ENCODE measurements around the gene B3GALNT1. TPM values are rescaled to one million over a fixed set of nuclear protein-coding genes. Genes with fewer than 3 reads are reported as not detected.

The B3GALNT1 gene
- total RNA-seq, 4 donors from 2014 or later, result 3.0 to 8.0 (median 6.4) TPM

DNA sequence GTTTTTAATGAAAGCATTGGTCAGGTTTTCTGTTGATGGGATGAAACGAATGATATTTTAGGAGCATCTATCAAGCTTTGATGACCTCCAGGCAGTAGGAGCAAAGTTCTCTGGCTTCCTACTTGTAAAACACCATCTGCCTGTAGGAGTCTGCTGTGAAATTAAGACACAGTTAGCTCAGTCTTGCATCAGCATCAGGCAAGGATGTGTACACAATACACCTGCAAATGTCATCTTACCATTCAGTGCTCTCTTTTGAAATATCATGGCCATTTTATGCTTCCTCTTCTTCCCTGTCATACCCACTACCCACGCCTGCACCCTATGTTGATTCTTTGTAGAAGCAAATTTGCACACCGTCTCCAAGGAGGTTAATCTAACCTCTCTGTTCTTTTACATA is 38.2 kb downstream of the B3GALNT1 start:
- no peak overlapping the region for H3K27ac ChIP-seq
- intact Hi-C loops (cut with DNase I), result no loop called here
- WGBS, 2 donors, result 74 to 88% methylated on average over 3 of the region's 3 CpGs

DNA sequence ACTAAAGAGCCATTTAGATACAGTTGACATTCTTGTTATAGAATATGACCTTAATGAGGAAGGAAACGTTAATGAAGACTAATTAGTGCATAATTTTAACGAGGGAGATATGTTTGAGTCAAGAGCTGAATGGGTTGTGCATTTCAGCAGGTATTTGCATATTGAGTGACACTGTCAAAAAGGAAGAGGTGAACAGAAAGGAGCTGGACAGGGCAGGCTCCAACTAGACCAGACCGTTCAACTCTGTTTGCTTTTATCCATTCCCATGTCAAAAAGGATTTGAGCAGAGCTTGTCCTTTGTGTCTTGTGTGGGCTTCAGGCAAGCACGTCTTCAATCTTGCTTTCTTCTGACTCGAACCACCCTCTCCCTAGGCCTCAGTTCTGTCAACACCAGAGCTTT is 40.7 kb downstream of the B3GALNT1 start:
- WGBS, 2 donors, result 49 to 62% methylated on average over 5 of the region's 5 CpGs
- intact Hi-C loops (cut with DNase I), result no loop called here
- H3K9me3 ChIP-seq, result no peaks in the 10 kb centered on the region
- H3K4me3 ChIP-seq, result no peak overlapping the region
- TF ChIP-seq, protein P1, sequence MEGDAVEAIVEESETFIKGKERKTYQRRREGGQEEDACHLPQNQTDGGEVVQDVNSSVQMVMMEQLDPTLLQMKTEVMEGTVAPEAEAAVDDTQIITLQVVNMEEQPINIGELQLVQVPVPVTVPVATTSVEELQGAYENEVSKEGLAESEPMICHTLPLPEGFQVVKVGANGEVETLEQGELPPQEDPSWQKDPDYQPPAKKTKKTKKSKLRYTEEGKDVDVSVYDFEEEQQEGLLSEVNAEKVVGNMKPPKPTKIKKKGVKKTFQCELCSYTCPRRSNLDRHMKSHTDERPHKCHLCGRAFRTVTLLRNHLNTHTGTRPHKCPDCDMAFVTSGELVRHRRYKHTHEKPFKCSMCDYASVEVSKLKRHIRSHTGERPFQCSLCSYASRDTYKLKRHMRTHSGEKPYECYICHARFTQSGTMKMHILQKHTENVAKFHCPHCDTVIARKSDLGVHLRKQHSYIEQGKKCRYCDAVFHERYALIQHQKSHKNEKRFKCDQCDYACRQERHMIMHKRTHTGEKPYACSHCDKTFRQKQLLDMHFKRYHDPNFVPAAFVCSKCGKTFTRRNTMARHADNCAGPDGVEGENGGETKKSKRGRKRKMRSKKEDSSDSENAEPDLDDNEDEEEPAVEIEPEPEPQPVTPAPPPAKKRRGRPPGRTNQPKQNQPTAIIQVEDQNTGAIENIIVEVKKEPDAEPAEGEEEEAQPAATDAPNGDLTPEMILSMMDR (IDR thresholded peaks at IDR 0.05), result no peak
- no peak for TF ChIP-seq POLR2A (IDR thresholded peaks at IDR 0.05)
- H3K36me3 ChIP-seq, result peaks cover 0 to 17% (median 0%) of the 10 kb centered on the region in 3 donors
- no peak for DNase-seq
- peak overlapping the region in 2 of 4 donors; percentile 18 to 30 for H3K27ac ChIP-seq
- no peaks in the 10 kb centered on the region for H3K27me3 ChIP-seq
- H3K4me1 ChIP-seq, result peaks cover 0 to 50% (median 5%) of the 10 kb centered on the region in 3 donors

More for the DNA sequence above, 38.2 kb downstream of the B3GALNT1 start:
- no peak for DNase-seq
- H3K27me3 ChIP-seq, result no peaks in the 10 kb centered on the region
- H3K36me3 ChIP-seq, result peaks cover 0 to 18% (median 0%) of the 10 kb centered on the region in 3 donors
- TF ChIP-seq POLR2A (IDR thresholded peaks at IDR 0.05), result no peak
- TF ChIP-seq, protein P1 (IDR thresholded peaks at IDR 0.05), result no peak
- H3K4me1 ChIP-seq, result peaks cover 14 to 55% (median 19%) of the 10 kb centered on the region in 3 donors
- no peaks in the 10 kb centered on the region for H3K9me3 ChIP-seq
- H3K4me3 ChIP-seq, result no peak overlapping the region

DNA sequence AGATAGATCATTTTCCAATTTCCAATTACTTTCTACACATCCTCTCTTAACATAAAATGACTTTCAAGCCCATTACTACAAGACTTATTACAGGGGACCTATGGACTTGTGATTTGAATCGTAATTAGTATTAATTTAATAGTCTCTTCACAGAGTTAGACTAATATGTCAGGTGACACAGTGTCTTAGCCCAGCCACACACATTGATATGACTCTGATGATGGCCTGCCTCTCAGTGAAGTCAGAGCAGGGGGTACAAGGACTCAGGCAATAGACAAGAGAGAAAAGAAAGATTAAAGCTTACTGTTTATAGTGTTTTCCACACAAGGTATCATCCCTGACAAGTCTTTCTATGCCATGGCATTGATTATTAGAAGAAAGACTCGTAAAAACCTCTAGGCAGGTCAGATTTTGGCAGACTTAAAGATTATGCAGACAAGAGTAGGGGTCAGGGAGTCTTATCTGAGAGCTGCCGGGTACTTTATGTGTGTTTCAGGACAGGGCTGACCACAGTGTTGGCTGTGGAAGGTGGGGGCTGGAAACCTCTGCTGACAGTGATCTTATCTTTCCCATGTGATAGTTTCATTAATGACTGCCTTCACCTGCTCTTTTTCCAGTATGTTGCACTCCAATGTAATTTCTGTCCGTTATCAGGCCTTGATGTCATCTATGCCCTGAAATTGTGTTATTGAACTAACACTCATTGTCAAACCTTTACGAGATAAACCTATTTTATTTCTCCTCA is 50.1 kb downstream of the B3GALNT1 start:
- H3K4me3 ChIP-seq, result no peak overlapping the region
- peaks cover 0 to 6% (median 0%) of the 10 kb centered on the region in 3 donors for H3K4me1 ChIP-seq
- H3K27ac ChIP-seq, result no peak overlapping the region
- no peak for DNase-seq
- no peaks in the 10 kb centered on the region for H3K27me3 ChIP-seq
- TF ChIP-seq, protein P1 (IDR thresholded peaks at IDR 0.05), result no peak
- no peak for TF ChIP-seq POLR2A (IDR thresholded peaks at IDR 0.05)
- no peaks in the 10 kb centered on the region for H3K36me3 ChIP-seq
- H3K9me3 ChIP-seq, result no peaks in the 10 kb centered on the region
- WGBS, 2 donors, result 82 to 85% methylated on average over 5 of the region's 5 CpGs
- intact Hi-C loops (cut with DNase I), result no loop called here

DNA sequence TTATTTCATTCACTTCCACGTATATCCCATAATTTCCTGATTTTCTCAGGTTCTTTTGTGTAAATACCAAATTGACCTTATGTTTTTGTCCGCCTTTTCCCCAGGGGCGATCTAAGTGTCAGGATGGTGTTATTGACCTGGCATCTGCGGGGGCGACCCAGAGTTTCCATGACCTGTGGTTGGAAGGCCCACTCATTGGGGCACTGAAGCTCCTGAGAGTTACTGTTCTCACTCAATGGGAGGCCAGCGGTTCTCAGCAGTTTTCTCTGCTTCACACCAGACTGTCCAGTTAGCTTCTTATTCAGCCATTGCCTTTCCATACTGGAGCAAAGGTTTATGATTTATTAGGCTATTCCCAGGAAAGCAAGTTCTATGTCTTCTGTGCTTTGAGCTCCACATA is 53.3 kb downstream of the B3GALNT1 start:
- no peak overlapping the region for H3K4me3 ChIP-seq
- no peaks in the 10 kb centered on the region for H3K27me3 ChIP-seq
- no peak overlapping the region for H3K27ac ChIP-seq
- no peaks in the 10 kb centered on the region for H3K36me3 ChIP-seq
- H3K4me1 ChIP-seq, result no peaks in the 10 kb centered on the region
- intact Hi-C loops (cut with DNase I), result no loop called here
- no peak for TF ChIP-seq POLR2A (IDR thresholded peaks at IDR 0.05)
- DNase-seq, result no peak
- no peaks in the 10 kb centered on the region for H3K9me3 ChIP-seq
- 86 to 91% methylated on average over 6 of the region's 6 CpGs for WGBS, 2 donors

DNA sequence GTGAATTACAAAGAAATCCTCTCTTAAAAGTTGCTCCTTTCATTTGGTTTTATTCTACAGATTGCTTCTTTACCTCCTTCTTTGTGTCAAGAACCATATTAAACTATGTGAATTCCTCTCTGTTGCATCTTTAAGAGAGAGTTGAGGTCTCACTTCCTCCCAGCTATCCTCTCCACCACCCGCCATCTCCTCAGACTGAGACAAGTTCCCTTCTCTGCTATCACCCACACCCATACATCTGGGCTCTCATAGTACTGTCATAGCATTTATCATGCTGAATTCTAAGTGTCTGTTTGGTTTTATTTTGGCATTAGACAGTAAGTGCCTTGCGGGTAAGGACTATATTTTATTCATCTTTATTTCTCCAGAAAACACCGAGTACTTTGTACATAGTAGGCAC is 54.2 kb downstream of the B3GALNT1 start:
- TF ChIP-seq, protein P1 (IDR thresholded peaks at IDR 0.05), result no peak
- no peak for TF ChIP-seq POLR2A (IDR thresholded peaks at IDR 0.05)
- 84 to 88% methylated on average over 3 of the region's 3 CpGs for WGBS, 2 donors
- Histone ChIP-seq H3K27ac (no peak overlapping the region), H3K9me3 (no peaks in the 10 kb centered on the region), H3K4me3 (no peak overlapping the region), H3K4me1 (no peaks in the 10 kb centered on the region), H3K36me3 (no peaks in the 10 kb centered on the region), H3K27me3 (no peaks in the 10 kb centered on the region)
- no peak for DNase-seq
- intact Hi-C loops (cut with DNase I), result no loop called here
